ENCODE measurements around the gene SLC37A3.
A peak's percentile ranks its signal among the peaks of the same experiment; 100 is the strongest.
"Not testable (repeated sequence)": the region's sequence is repeated elsewhere in the genome, so short reads cannot be mapped to it uniquely, and the experiment has no call there.

Gene SLC37A3, protein sequence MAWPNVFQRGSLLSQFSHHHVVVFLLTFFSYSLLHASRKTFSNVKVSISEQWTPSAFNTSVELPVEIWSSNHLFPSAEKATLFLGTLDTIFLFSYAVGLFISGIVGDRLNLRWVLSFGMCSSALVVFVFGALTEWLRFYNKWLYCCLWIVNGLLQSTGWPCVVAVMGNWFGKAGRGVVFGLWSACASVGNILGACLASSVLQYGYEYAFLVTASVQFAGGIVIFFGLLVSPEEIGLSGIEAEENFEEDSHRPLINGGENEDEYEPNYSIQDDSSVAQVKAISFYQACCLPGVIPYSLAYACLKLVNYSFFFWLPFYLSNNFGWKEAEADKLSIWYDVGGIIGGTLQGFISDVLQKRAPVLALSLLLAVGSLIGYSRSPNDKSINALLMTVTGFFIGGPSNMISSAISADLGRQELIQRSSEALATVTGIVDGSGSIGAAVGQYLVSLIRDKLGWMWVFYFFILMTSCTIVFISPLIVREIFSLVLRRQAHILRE

DNA sequence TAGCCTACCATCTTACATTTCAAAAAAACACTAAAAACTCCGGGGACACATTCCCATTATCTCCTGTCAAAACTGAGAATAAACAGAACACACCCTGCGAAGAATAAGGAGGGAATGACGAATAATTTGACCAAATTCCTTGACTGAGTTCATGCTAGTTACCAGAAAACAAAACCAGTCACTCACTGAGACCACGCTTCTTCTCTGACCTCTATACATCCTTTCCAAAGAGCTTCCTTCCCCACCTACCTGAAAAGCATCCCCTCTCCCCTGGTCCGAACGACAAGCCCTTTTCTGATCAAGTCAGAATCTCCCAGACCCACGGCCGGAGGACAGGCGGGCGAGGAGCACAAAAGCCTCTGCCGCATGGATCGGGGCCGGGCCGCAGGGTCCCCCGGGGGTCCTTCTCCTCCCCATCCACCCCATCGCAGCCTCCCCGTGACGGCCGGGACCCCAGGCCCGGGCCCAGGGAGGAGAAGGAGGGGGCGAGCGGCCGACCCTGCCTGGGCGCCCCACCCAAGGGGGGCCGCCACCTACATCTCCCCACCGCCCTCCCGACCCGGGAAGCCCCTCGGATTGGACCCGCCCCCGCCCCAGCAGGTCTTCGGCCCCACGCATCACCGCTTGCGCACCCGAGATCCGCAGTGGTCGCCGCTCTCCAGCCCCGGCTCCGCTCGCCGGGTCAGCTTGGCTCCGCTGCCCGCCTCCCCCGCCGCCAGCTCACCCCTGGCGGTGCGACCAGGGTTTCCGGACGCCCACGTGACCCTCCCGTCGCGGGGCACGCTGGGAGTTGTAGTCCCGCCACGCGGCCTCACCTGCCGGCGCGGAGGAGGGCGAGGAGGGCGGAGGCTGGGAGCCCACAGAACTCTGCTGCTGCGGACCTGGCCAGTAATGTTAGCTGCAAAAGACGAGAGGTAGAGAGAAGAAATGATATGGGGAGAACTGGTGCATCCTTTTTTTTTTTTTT lies at the start of gene SLC37A3:
SLC37A3 (minus strand) TSS at position 747 of the 967 bp plus-strand sequence. CDS start 16,004 bp downstream, outside the sequence.
- DNase-seq, result peak; percentile 93

DNA sequence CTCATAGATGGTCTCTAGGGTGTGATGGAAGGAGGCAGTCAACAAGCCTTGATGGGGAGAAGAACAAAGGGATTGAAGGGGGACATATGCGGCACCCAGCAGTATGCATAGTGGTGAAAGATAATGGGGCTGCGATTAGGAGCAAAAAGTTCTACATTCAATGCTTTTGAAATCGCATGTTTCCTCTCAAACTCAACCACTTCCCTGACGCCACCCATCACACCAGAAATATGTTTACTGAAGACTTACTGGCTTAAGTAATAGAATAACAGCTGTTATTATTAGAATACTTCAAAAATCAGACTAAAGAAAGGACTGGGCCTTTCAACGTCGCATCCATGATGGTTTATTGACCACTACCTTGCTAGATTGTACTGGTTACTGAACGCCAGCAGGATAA lies 49.5 kb upstream of the SLC37A3 start:
- DNase-seq, result no peak

GRCh38 chr7:140446467-140446866 lies 48.1 kb upstream of the SLC37A3 start:
- peak; percentile 17 for DNase-seq

DNA sequence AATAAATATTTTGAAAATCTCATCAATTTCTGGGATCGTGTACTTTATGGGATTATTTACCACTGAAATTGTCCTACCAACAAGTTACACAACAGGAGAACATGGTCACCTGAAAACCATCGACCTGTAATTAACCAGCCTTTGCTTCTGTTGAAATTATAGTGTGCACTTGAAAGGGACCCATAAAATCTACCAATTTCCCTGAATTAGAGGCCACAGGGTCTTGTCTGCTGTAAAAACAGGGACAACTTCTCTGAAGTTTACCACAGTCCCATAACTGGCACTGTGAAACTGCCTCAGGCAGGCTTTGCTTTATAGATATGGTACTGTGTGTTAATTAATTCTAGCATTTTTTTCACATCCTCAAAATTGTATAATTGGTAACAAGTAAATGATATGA lies 43.2 kb upstream of the SLC37A3 start:
- DNase-seq, result no peak

DNA sequence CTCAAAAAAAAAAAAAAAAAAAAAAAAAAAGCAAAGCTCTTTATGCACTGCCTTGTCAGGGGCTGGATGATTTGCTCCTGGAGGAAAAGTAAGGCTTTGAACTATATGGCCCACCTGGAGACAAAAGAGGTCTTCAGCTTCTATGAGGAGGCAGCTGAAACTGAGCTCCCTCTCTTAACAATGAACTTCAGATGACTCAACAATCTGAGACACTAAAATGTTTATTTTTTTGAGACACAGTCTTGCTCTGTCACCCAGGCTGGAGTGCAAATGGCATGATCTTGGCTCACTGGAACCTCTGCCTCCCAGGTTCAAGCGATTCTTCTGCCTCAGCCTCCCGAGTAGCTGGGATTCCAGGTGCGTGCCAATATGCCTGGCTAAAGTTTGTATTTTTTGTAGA lies 42.3 kb upstream of the SLC37A3 start:
- no peak for DNase-seq

DNA sequence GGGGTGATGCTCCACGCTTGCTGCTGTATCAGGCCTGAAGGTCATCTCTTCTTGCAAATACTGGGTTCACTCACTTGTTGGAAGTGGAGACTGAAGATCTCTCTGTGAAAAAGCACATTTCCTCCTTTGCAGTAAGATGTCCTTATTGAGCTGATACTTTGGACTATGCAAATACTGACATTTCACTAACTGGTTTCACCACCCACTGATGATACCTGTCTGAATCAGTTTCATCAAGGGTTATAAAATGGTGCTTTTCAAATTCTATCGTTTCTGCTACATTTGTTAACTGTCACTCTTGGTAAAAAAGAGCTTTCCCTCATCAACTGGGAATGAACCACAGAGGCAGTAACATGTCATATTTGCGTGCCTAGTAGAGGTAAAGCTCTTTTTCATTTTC lies 41.0 kb upstream of the SLC37A3 start:
- DNase-seq, result no peak

DNA sequence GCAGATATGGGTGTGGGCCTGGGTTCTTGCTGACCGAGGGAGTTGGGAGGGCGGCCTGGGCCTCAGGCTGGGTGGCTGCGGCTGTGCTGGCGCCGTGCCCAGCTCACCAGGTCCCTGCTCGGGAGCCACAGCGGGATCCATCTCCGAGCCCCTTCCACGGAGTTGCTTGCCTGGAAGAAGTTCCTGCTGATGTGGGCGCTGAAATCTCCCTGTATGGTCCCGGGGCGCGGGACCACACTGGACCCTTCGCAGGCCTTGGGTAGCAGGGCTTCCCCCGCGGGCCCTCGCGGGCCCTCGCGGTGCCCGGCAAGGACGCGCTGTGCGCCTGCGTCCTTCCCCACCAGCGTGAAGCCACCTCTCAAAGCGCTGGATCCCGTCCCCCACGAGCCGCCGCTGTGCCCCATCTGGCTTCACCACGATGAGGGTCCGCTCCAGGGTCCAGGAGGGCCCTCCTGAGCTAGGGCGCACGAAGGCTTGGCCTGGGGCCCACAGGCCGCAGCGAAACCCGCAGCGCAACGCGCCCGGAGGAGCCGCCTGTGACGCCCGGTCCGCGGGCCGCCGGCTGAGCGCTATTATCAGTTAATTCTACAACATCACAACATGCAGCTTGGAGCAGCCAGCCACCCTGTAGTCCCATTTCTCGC lies 37.0 kb upstream of the SLC37A3 start:
- no peak for DNase-seq

DNA sequence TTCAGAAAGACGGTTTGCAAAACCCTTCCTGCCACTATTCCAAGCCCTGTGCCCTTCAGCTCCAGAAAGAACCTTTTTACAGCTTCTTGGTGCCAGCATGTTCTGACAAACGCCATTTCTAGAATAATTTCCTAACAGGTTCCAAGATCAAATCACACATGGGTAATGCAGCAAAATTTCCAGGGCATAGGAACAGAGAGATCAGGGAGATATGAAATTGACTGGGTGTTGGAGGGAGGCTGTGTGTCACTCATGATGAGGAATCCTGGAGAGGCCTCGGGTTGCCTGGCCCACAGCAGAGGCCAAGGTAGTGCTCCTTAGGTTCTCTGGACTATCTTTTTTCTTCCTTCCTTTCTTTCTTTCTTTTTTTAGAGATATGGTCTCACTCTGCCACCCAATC lies 35.1 kb upstream of the SLC37A3 start:
- no peak for DNase-seq

- DNase-seq, result no peak
Measured at GRCh38 chr7:140426130-140426529, 27.8 kb upstream of the SLC37A3 start.

DNA sequence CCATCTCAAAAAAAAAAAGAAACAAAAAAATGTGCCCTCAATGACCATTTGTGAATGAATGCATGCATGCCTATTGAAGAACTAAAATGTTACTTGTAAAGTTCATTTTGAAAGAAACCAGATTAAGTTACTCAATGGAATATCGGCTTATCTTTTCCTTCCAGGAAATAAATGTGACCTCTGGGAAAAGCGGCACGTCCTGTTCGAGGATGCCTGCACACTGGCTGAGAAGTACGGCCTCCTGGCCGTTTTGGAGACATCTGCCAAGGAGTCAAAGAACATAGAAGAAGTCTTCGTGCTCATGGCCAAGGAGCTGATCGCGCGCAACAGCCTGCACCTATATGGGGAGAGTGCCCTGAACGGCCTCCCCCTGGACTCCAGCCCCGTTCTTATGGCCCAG lies 27.4 kb upstream of the SLC37A3 start:
- DNase-seq, result no peak

DNA sequence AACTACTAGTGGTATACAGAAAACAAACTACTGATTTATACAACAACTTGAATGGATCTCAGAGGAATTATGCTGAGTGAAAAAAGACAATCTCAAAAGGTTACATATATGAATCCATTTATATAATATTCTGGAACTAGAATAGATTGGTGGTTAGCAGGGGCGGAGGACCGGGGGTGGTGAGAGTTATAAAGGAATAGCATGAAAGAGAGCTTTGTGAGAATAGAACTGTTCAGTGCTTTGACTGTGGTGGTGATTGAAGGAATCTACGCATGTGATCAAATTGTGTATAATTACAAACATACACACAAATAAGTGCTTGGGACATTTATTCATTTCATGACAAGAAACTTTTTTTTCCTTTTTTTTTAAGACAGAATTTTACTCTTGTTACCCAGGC lies 25.2 kb upstream of the SLC37A3 start:
- DNase-seq, result no peak

GRCh38 chr7:140421521-140421920 lies 23.2 kb upstream of the SLC37A3 start:
- DNase-seq, result no peak

- no peak for DNase-seq
Measured at GRCh38 chr7:140418653-140419052, 20.3 kb upstream of the SLC37A3 start.

- DNase-seq, result peak; percentile 60
Measured at GRCh38 chr7:140418156-140418472, 19.8 kb upstream of the SLC37A3 start.

GRCh38 chr7:140417456-140418155 lies 19.3 kb upstream of the SLC37A3 start:
- DNase-seq, result peak; percentile 50

- peak; percentile 48 for DNase-seq
Measured at GRCh38 chr7:140416560-140416959, 18.2 kb upstream of the SLC37A3 start.

DNA sequence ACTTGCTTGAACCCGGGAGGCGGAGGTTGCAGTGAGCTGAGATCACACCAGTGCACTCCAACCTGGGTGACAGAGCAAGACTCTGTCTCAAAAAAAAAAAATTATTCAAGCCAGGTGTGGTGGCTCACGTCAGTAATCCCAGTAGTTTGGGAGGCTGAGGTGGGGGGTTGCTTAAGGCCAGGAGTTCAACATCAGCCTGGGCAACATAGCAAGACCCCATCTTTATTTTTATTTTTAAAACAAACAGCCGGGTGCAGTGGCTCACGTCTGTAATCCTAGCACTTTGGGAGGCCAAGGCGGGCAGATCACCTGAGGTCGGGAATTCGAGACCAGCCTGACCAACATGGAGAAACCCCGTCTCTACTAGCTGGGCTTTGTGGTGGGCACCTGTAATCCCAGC lies 17.5 kb upstream of the SLC37A3 start:
- not testable (repeated sequence) for DNase-seq

DNA sequence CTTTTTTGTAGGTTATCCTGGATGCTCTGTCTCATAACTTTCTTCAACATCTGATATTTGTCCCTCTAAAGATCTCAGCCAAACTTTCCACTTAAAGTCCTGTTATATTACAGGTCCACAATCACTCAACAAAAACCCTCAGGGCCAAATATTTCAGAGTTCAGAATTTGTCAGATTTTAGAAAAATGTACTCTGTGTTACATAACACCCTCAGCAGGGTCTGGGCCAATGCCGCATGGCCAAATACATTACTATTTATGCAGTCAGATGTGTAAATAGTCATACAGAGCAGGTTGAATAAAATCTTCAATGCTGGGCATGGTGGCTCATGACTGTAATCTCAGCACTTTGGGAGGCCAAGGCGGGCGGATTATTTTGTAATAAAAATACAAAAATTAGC lies 17.0 kb upstream of the SLC37A3 start:
- DNase-seq, result no peak

- DNase-seq, result no peak
Measured at GRCh38 chr7:140404565-140405065, 6.3 kb upstream of the SLC37A3 start.

GRCh38 chr7:140403878-140404564 lies 5.7 kb upstream of the SLC37A3 start, which contains the start of gene RAB19:
Gene RAB19, plus strand, starts transcription at chr7:140404058. Its CDS starts 3,589 bp downstream, at chr7:140407647.
- DNase-seq, result peak; percentile 81

- DNase-seq, result no peak
Measured at GRCh38 chr7:140402178-140402835, 4.0 kb upstream of the SLC37A3 start.

All from RPMI8226 (cell line).